NCI-H2081 treated with DMSO at 0.1 percent for 48 hours (cell line): ENCODE data around the gene MAGI2.

Experiments
- DNase-seq: peaks from one replicate; lab custom pipeline; 2025; lab: John Stamatoyannopoulos, UW

The MAGI2 gene

GRCh38 chr7:78081344-78081743, 1372.1 kb downstream of the MAGI2 start:
- DNase-seq: no peak

- DNase-seq: no peak
Measured at GRCh38 chr7:78080811-78081210, 1372.7 kb downstream of the MAGI2 start.

- DNase-seq: no peak
Measured at GRCh38 chr7:78080241-78080640, 1373.2 kb downstream of the MAGI2 start.

- peak; percentile 30 for DNase-seq
Measured at GRCh38 chr7:78074713-78075112, 1378.8 kb downstream of the MAGI2 start.

GRCh38 chr7:78073609-78074382, 1379.7 kb downstream of the MAGI2 start:
- DNase-seq: no peak

- DNase-seq: no peak
Measured at GRCh38 chr7:78072201-78072590, 1381.3 kb downstream of the MAGI2 start.

GRCh38 chr7:78071491-78072200, 1381.8 kb downstream of the MAGI2 start:
- DNase-seq: no peak

- DNase-seq: no peak
Measured at GRCh38 chr7:78066599-78066998, 1386.9 kb downstream of the MAGI2 start.

GRCh38 chr7:78063758-78064157, 1389.7 kb downstream of the MAGI2 start:
- no peak for DNase-seq

- no peak for DNase-seq
Measured at GRCh38 chr7:78062214-78062613, 1391.3 kb downstream of the MAGI2 start.

- no peak for DNase-seq
Measured at GRCh38 chr7:78057571-78057970, 1395.9 kb downstream of the MAGI2 start.

GRCh38 chr7:78055599-78055998, 1397.9 kb downstream of the MAGI2 start:
- no peak for DNase-seq

- DNase-seq: no peak
Measured at GRCh38 chr7:78055001-78055573, 1398.4 kb downstream of the MAGI2 start.

- DNase-seq: no peak
Measured at GRCh38 chr7:78052112-78052511, 1401.4 kb downstream of the MAGI2 start.

GRCh38 chr7:78047800-78048199, 1405.7 kb downstream of the MAGI2 start:
- DNase-seq: no peak

- no peak for DNase-seq
Measured at GRCh38 chr7:78043159-78043558, 1410.3 kb downstream of the MAGI2 start.

GRCh38 chr7:78041423-78041822, 1412.0 kb downstream of the MAGI2 start:
- DNase-seq: no peak

GRCh38 chr7:78039790-78040776, 1413.4 kb downstream of the MAGI2 start:
- no peak for DNase-seq

- DNase-seq: no peak
Measured at GRCh38 chr7:78038465-78039080, 1414.9 kb downstream of the MAGI2 start.

- no peak for DNase-seq
Measured at GRCh38 chr7:78037603-78038002, 1415.9 kb downstream of the MAGI2 start.

- DNase-seq: no peak
Measured at GRCh38 chr7:78033410-78033809, 1420.1 kb downstream of the MAGI2 start.

GRCh38 chr7:78026492-78026891, 1427.0 kb downstream of the MAGI2 start:
- no peak for DNase-seq
